ENCODE measurements around the gene ECM1.
A peak's percentile ranks its signal among the peaks of the same experiment; 100 is the strongest.

DNA sequence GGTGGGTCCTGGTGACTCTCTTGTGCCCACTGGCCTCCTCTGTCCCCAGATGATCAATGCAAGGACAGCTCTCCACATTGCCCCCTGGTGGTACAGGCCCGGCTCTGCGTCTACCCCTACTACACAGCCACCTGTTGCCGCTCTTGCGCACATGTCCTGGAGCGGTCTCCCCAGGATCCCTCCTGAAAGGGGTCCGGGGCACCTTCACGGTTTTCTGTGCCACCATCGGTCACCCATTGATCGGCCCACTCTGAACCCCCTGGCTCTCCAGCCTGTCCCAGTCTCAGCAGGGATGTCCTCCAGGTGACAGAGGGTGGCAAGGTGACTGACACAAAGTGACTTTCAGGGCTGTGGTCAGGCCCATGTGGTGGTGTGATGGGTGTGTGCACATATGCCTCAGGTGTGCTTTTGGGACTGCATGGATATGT, 52.1 kb downstream of the ECM1 start:
- TF ChIP-seq, protein P1, sequence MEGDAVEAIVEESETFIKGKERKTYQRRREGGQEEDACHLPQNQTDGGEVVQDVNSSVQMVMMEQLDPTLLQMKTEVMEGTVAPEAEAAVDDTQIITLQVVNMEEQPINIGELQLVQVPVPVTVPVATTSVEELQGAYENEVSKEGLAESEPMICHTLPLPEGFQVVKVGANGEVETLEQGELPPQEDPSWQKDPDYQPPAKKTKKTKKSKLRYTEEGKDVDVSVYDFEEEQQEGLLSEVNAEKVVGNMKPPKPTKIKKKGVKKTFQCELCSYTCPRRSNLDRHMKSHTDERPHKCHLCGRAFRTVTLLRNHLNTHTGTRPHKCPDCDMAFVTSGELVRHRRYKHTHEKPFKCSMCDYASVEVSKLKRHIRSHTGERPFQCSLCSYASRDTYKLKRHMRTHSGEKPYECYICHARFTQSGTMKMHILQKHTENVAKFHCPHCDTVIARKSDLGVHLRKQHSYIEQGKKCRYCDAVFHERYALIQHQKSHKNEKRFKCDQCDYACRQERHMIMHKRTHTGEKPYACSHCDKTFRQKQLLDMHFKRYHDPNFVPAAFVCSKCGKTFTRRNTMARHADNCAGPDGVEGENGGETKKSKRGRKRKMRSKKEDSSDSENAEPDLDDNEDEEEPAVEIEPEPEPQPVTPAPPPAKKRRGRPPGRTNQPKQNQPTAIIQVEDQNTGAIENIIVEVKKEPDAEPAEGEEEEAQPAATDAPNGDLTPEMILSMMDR (conservative IDR thresholded peaks at IDR 0.05; ENCODE audit: low read length), result peak; percentile 97
- no peak for TF ChIP-seq EZH2phosphoT487 (IDR thresholded peaks at IDR 0.05; ENCODE audit: borderline replicate concordance, low read depth, low read length)

Measured in OCI-LY7 (cell line).